ENCODE results near the gene PROCA1.
"Not testable (repeated sequence)": the region's sequence is repeated elsewhere in the genome, so short reads cannot be mapped to it uniquely, and the experiment has no call there.

Gene PROCA1

GRCh38 chr17:28725166-28725659, 13.5 kb upstream of the PROCA1 start:
- no peak overlapping the region for H2AFZ ChIP-seq (ENCODE audit: low read length)
- no peak overlapping the region for H3K9ac ChIP-seq (ENCODE audit: low read depth, low read length, poor library complexity, severe bottlenecking)
- peaks cover 33% of the 10 kb centered on the region for H3K4me1 ChIP-seq (ENCODE audit: insufficient read depth, low read length, poor library complexity, severe bottlenecking)
- no peak overlapping the region for H3K4me3 ChIP-seq (ENCODE audit: low read length, poor library complexity, severe bottlenecking)
- no peaks in the 10 kb centered on the region for H3K9me3 ChIP-seq (ENCODE audit: insufficient read depth, low read depth, low read length)
- no peak overlapping the region for H3K4me2 ChIP-seq (ENCODE audit: low read depth, low read length, poor library complexity, severe bottlenecking)
- peaks cover 34% of the 10 kb centered on the region for H3K79me2 ChIP-seq (ENCODE audit: insufficient read depth, low read length)
- peaks cover 47% of the 10 kb centered on the region; the same call in 1 of the 2 replicates for H3K36me3 ChIP-seq (ENCODE audit: insufficient read depth, low read length)
- no peaks in the 10 kb centered on the region for H3K9me2 ChIP-seq (replicated peaks; ENCODE audit: low read depth, low read length)
- H4K20me1 ChIP-seq (ENCODE audit: insufficient read depth, low read length, poor library complexity, severe bottlenecking) = peaks cover 45% of the 10 kb centered on the region
- peaks cover 4% of the 10 kb centered on the region for H3K27me3 ChIP-seq (ENCODE audit: insufficient read depth, low read length, poor library complexity, severe bottlenecking)
- TF ChIP-seq EZH2phosphoT487 (IDR thresholded peaks at IDR 0.05; ENCODE audit: borderline replicate concordance) (no peak), CTCF (conservative IDR thresholded peaks at IDR 0.05; ENCODE audit: low read length) (no peak)
- peaks cover 25% of the 10 kb centered on the region for H3F3A ChIP-seq (ENCODE audit: low read depth)

GRCh38 chr17:28724500-28725165, 12.9 kb upstream of the PROCA1 start:
- Histone ChIP-seq H3K79me2 (ENCODE audit: insufficient read depth, low read length) (peaks cover 39% of the 10 kb centered on the region), H4K20me1 (ENCODE audit: insufficient read depth, low read length, poor library complexity, severe bottlenecking) (peaks cover 48% of the 10 kb centered on the region), H3K4me2 (ENCODE audit: low read depth, low read length, poor library complexity, severe bottlenecking) (no peak overlapping the region), H3K4me1 (ENCODE audit: insufficient read depth, low read length, poor library complexity, severe bottlenecking) (peaks cover 33% of the 10 kb centered on the region), H3K4me3 (ENCODE audit: low read length, poor library complexity, severe bottlenecking) (no peak overlapping the region), H3K27me3 (ENCODE audit: insufficient read depth, low read length, poor library complexity, severe bottlenecking) (peaks cover 6% of the 10 kb centered on the region), H2AFZ (ENCODE audit: low read length) (no peak overlapping the region), H3F3A (ENCODE audit: low read depth) (peaks cover 25% of the 10 kb centered on the region), H3K9me3 (ENCODE audit: insufficient read depth, low read depth, low read length) (no peaks in the 10 kb centered on the region), H3K9me2 (replicated peaks; ENCODE audit: low read depth, low read length) (no peaks in the 10 kb centered on the region), H3K36me3 (ENCODE audit: insufficient read depth, low read length) (peaks cover 47% of the 10 kb centered on the region; the same call in 1 of the 2 replicates), H3K9ac (ENCODE audit: low read depth, low read length, poor library complexity, severe bottlenecking) (no peak overlapping the region)
- TF ChIP-seq EZH2phosphoT487 (IDR thresholded peaks at IDR 0.05; ENCODE audit: borderline replicate concordance) (no peak), CTCF (conservative IDR thresholded peaks at IDR 0.05; ENCODE audit: low read length) (no peak)

- not testable (repeated sequence) for H3K4me2 ChIP-seq (ENCODE audit: low read depth, low read length, poor library complexity, severe bottlenecking); H3K9ac ChIP-seq (ENCODE audit: low read depth, low read length, poor library complexity, severe bottlenecking); H3K9me3 ChIP-seq (ENCODE audit: insufficient read depth, low read depth, low read length); H3K9me2 ChIP-seq (replicated peaks; ENCODE audit: low read depth, low read length); H3K27me3 ChIP-seq (ENCODE audit: insufficient read depth, low read length, poor library complexity, severe bottlenecking); H2AFZ ChIP-seq (ENCODE audit: low read length); H3K4me3 ChIP-seq (ENCODE audit: low read length, poor library complexity, severe bottlenecking)
- H3K79me2 ChIP-seq (ENCODE audit: insufficient read depth, low read length) = peaks cover 39% of the 10 kb centered on the region
- H3F3A ChIP-seq (ENCODE audit: low read depth) = peaks cover 25% of the 10 kb centered on the region
- peaks cover 30% of the 10 kb centered on the region for H3K4me1 ChIP-seq (ENCODE audit: insufficient read depth, low read length, poor library complexity, severe bottlenecking)
- peaks cover 47% of the 10 kb centered on the region; the same call in 1 of the 2 replicates for H3K36me3 ChIP-seq (ENCODE audit: insufficient read depth, low read length)
- peaks cover 48% of the 10 kb centered on the region for H4K20me1 ChIP-seq (ENCODE audit: insufficient read depth, low read length, poor library complexity, severe bottlenecking)
Measured at GRCh38 chr17:28723836-28724499, 12.3 kb upstream of the PROCA1 start.

All from Loucy (cell line).